Stimulated activated CD4-positive, alpha-beta T cell treated with anti-CD3 and anti-CD28 coated beads, Interleukin-2, amount 100 ng/mL, for 24 hours (primary cell): Measurements from ENCODE around the gene NANOGP8.
"Not testable (repeated sequence)": the region's sequence is repeated elsewhere in the genome, so short reads cannot be mapped to it uniquely, and the experiment has no call there.

ENCODE experiments used
- DNase-seq, 2 donors: peaks; one replicate each; pipeline ENCODE4 v3.0.0-alpha.2; 2020

The NANOGP8 gene, protein sequence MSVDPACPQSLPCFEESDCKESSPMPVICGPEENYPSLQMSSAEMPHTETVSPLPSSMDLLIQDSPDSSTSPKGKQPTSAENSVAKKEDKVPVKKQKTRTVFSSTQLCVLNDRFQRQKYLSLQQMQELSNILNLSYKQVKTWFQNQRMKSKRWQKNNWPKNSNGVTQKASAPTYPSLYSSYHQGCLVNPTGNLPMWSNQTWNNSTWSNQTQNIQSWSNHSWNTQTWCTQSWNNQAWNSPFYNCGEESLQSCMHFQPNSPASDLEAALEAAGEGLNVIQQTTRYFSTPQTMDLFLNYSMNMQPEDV

GRCh38 chr15:35085176-35085919 is at the start of gene NANOGP8:
TSS of gene NANOGP8 (minus strand) at chr15:35085295. CDS start at chr15:35085110, 185 bp downstream.
- not testable (repeated sequence) for DNase-seq

DNA sequence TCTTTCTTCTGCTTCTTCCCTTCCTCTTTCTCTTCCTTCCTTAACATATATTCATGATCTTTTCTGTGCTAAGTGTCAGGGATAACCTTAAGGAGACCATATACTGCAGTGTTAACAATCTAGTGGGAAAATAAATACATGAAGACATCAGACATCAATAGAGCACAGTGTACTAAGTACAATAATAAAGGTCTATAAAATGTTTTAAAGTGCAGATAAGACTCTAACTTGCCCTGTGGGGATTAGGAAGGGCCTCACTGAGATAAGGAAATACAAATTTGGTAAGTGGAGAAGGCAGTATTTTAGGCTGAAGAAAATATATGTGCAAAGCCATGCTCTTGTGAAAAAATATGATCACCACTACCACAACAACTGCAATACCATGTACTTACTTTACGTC is 49.2 kb upstream of the NANOGP8 start:
- no peak for DNase-seq

DNA sequence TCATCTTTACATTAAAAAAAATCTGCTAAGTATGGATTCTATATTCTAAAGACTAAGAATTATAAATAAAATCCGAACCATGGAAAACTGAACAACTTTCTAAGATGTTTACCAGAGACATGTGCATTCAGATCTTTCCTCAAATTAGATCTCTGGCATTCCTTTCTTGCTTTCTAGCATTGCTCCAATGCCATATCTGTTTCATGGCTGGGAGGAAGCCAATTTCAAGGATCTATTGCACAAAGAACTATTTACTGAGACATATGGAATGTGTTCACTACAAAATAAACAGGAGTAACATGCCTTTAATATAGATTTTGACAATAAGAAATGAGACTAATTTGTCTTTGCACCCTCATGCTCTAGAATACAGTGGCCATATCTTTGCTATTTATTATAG is 45.1 kb upstream of the NANOGP8 start:
- no peak for DNase-seq

DNA sequence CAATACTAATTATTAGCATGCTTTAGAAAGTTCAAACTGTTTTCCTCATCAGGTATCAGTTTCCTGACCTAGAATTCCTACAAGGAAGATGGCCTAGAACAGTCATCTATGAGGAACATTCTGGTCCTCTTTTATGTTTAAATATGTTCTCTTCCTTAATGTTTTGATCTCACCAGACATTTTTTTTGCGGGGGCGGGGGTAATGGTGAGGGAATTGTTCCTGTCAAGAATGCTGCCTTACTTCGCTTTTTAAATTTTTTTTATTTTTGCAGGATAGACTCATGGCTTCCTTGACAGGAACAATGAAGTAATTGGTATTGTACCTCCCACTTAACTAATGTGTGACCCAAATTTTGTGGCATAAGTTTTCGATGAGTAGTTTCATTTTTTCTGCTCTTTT is 44.3 kb upstream of the NANOGP8 start:
- no peak for DNase-seq

DNA sequence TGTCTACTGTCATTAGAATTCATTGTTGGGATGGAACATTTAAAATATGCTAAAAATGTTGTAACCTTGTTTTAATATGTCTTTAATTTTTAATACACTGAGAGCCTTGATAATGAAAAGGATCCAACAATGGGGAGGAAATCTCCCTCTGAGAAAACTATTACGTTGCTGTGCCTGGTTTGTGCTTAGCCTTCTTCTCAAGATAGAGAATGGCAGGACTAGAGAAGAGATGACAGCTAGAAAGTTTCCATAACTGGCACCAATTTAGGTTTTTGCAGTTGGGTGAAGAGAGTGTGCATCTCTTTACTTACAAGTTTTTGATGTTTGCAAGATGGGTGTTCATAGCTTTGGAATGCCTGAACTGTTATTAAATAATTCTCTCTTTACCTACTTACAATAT is 42.6 kb upstream of the NANOGP8 start:
- DNase-seq: no peak

- no peak for DNase-seq
These were observed 41.1 kb upstream of the NANOGP8 start for GRCh38 chr15:35126236-35126635.

GRCh38 chr15:35123743-35124142 is 38.6 kb upstream of the NANOGP8 start:
- no peak for DNase-seq

DNA sequence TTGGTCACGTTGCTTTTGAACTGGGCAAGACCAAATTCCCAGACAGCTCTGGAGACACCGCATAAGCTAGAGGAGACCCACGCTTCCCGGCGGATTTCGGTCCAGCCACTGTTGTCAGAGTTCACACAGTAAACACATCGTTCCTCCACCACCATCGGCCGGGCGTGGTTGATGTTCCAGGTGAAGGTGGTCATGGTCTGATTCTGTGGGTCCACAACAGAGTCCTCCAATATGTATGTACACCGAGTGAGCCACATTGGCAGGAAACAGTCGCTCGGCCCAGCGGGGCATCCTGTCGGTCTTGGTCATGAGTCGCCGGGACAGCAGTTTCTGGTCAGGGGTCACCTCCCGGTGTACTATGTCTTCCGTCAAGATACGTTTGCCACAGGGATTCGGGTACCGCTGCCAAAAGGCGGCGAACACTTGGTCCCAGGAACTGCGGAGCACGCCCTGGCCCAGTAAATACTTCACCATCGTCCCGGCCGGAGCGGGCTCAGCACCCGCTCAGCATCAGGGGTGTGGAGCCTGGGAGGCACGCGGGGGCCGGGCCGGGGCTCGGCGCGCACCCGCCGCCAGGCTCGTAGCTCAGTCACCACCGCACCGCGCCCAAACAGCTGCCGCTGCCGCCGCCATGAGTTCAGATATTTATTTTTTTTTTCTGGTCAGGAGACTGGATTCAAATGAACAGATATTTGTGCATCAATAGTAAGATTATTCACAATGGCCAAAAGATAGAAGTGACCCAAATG is 36.7 kb upstream of the NANOGP8 start:
- no peak for DNase-seq

GRCh38 chr15:35120173-35120572 is 35.1 kb upstream of the NANOGP8 start:
- no peak for DNase-seq

DNA sequence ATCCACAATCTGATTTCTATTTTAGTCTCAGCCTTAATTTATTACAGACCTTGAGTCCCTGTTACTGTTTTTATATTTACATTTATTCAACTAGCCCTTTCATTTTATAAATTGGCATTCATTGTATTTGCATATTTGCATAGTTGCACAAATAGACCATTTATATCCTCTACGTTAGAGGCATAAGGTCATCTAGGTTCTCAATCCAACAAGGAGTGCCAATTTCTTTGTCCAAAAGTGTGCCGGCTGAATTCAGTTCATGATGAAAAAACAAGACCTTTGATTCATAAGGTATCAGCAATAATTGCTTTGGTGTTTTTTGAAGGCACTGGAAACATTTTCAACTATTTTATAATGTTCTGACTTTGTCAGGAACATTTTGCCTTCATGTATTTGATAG is 33.9 kb upstream of the NANOGP8 start:
- no peak for DNase-seq

DNA sequence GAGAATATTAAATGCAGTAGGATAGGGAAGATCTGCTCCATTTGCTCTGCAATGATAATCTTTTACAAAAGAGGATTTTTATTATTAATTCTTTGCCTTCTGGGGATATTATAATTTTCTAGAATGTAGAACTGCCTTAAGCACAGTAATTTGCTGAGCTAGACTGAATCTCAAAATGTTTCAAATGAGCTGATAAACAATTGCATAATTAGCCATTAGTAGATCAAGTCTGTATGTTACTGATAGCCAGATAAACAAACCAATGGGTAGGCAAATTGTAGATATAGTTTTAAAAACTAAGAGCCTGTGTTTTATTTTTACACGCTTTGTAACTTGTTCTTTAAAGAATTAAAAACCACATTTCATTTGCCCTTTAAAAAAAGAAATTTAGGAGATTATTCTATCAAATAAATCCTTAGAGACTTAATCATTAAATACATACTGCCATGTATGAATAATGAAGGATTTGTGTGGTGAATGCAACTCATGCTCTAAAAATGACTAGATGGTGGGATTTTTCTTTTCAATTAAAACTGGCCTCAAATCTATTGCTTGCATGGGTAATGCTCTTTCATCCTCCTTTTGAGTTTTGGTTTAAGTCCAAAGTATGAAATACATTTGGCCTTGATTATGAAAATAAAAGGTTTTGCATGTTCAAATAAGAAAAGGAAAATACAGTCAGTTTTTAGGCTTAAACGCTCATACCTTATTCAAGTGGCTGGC is 32.6 kb upstream of the NANOGP8 start:
- no peak for DNase-seq

DNA sequence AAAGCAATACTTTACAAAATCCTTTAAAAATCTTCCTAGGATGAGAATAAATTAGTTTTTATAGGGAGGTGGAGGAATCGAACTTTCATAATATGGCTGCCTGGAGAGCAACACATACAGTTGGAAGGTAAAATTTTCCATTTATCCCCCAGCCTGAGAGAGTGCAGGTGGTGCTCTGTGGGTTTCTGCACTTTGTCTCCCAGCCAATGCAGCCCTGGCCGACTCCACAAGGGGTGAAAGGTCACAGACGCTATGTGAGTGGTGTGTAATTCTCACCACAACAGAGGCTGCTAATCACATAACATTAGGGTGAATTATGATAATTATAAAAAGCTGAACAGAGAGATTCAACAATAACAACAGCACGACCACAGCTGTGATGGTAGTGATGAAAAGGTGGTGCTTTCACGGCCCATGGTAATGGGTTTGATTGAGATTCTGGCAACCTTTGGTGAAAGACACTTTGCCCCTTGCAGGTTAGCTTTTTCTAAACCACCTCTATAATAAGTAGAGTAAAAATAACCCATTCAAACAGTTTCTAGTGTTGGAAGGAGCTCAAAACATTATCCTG is 30.1 kb upstream of the NANOGP8 start:
- DNase-seq: no peak

GRCh38 chr15:35112346-35112745 is 27.3 kb upstream of the NANOGP8 start:
- DNase-seq: no peak

DNA sequence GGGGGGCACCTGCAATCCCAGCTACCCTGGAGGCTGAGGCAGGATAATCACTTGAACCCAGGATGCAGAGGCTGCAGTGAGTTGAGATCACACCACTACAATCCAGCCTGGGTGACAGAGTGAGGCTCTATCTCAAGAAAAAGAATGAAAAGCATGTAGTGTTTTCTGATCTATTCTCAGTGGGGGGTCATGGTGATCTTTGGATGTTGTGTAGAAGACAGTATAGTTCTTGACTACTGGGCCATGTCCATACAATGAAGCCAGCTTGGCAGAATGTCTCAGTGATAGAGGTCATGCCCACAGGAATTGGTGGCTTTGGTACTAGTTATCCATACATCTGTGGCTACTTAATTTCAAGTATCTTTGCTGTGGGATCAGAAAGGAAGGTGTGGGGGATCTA is 26.8 kb upstream of the NANOGP8 start:
- no peak for DNase-seq

- no peak for DNase-seq
These were observed 23.4 kb upstream of the NANOGP8 start for GRCh38 chr15:35108453-35108852.

DNA sequence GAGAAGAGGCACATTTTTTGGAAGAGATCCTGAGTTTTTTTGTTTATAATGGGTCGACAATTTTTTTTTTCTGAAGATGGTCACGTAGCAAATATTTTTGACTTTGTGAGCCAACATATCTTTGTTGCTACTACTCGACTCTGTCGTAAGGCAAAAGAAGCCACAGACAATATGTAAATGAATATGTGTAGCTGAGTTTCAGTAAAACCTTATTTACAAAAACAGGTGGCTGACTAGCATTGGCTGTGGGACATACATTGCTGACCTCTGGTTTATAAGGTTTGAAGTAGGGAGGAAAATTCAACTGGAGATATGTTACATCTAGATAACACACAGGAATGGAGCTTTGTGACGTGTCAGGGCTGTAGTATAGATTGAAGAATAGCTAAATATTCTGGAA is 22.5 kb upstream of the NANOGP8 start:
- no peak for DNase-seq

DNA sequence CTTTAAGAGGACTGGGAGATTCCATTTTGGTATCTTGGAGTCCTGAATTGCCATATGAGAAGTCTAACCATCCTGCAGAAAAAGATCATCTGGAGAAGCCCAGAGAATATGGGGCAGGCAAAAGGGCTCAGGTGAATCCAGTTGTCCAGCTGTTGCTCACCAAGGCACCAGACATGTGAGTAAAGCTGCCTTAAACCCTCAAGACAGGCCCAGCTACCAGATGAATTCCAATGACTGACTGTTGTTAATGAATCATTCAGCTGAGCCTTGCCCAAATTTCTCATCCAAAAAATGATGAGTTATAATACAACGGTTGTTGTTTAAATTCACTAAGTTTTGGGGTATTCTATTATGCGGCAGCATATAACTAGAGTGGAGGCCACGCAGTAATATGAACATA is 22.0 kb upstream of the NANOGP8 start:
- no peak for DNase-seq

DNA sequence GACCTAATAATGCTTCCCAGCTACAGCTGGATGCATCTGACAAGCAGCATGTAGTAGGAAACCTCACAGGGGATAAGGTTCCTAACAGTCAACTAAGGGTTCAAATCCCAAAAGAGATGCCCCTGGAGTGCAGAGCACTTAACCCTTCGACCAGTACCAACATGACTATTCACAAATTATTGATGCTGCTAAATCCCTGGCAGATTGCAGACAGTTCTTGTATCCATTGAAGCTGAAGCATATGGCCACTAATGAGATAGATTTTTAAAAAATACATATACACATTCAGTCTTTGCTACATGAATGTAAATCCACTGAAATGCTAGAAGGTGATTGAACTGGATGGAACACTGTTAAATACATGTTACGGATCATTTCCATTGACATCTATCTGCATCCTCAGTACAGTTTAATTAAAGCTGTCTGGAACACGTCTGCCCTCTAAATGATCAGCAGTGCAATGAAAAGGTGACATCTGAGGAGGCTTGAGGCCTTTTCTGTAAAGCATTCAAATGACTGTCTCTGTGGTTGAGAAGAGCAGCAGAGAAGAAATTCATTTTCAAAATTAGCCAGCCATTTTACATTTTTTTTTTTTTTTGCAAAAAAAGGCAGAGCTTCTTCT is 19.5 kb upstream of the NANOGP8 start:
- DNase-seq: no peak

DNA sequence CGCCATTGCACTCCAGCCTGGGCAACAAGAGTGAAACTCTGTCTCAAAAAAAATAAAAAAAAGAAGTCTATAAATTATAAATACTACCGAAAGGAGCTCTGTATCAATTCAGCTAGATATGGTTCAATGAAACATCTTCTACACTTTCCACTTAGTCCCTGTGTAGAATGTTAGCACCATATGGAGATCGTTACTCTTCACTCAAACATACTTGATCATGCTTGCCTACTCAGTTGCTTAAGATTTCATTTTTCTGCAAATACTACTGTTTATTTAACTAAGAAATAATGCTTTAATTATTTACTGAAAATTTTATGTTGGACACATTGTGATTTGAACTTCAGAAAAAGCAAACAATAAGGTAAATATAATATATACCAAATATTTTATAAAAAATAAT is 17.1 kb upstream of the NANOGP8 start:
- DNase-seq: no peak

GRCh38 chr15:35101335-35101734 is 16.2 kb upstream of the NANOGP8 start:
- DNase-seq: no peak

- DNase-seq: no peak
These were observed 13.6 kb upstream of the NANOGP8 start for GRCh38 chr15:35098737-35099136.

- DNase-seq: no peak
These were observed 10.8 kb upstream of the NANOGP8 start for GRCh38 chr15:35095941-35096340.
